K562 (cell line): ENCODE measurements around the gene HEPACAM. TPM values are rescaled to one million over a fixed set of nuclear protein-coding genes. Genes with fewer than 3 reads are reported as not detected.

Experiments
- ATAC-seq: fragments of 200-7000 bp; cut with Tn5 transposase; 3 replicates; pipeline ENCODE4 v1.9.1; 2020; ENCODE audit warnings: moderate library complexity
- BruUV-seq: library from RNA; stranded (reverse); fragments of 400-500 nt; replicated peaks from 2 replicates; lab custom pipeline; 2021; lab: Mats Ljungman, UMichigan
- CTCF ChIA-PET: fragments of 300-600 bp; formaldehyde crosslinking; extraction: SDS; loops from one replicate; lab custom pipeline; 2021; ENCODE audit warnings: low intra/inter-chr PET ratio; lab: Yijun Ruan, JAX
- POLR2A ChIA-PET: fragments of 300-600, 350-650 bp; sonication (Branson Sonifier 250); formaldehyde crosslinking; extraction: SDS; loops from one replicate; lab custom pipeline; 2021; ENCODE audit warnings: antibody characterized with exemption, inconsistent platforms; lab: Yijun Ruan, JAX
- DNase-seq, 4 experiments: peaks; one replicate each; pipeline versions ENCODE4 v3.0.0 to v3.0.0-alpha.2; 2011 to 2018; ENCODE audit warnings: low spot score in 3 of 4, mixed read lengths in 3 of 4; ENCODE audit errors: extremely low read depth in 1 of 4
- FAIRE-seq: peaks from 2 replicates; lab custom pipeline; 2011; peaks lifted over from hg19 to GRCh38; lab: Jason Lieb, UNC
- H2AFZ ChIP-seq: 2 replicates; pipeline ENCODE4 v1.6.0; 2011; ENCODE audit warnings: low read depth, low read length, control low read depth, inconsistent platforms
- H3K27ac ChIP-seq: fragments of 200-600 bp; 3 replicates; pipeline ENCODE4 v1.8.0; 2011; ENCODE audit warnings: low read depth, mild to moderate bottlenecking, control low read depth, inconsistent platforms, low read length, moderate library complexity, mixed read lengths; ENCODE audit errors: extremely low read depth
- H3K27me3 ChIP-seq, 2 experiments: fragments of 300-600 bp in 1 of 2; 2 replicates in 1 of 2; 3 replicates in 1 of 2; pipeline versions ENCODE4 v1.6.0 to v1.8.0; 2011; ENCODE audit warnings: inconsistent platforms in 2 of 2, low read length in 2 of 2, mild to moderate bottlenecking in 1 of 2, mixed read lengths in 1 of 2, moderate library complexity in 1 of 2; ENCODE audit not compliant: control insufficient read depth in 2 of 2, insufficient read depth in 2 of 2
- H3K36me3 ChIP-seq: fragments of 300-600 bp; 3 replicates; pipeline ENCODE4 v1.8.0; 2011; ENCODE audit warnings: mild to moderate bottlenecking, low read length, inconsistent platforms; ENCODE audit not compliant: control insufficient read depth, insufficient read depth
- H3K4me1 ChIP-seq, 2 experiments: fragments of 200-600 bp in 1 of 2; replicated peaks in 1 of 2; 2 replicates in 1 of 2; 3 replicates in 1 of 2; pipeline versions ENCODE4 v1.5.1 to v1.8.0; 2011; ENCODE audit warnings: inconsistent platforms in 2 of 2, low read length in 2 of 2, mild to moderate bottlenecking in 1 of 2, mixed read lengths in 1 of 2, moderate library complexity in 1 of 2; ENCODE audit not compliant: control insufficient read depth in 2 of 2, insufficient read depth in 2 of 2
- H3K4me2 ChIP-seq: 2 replicates; pipeline ENCODE4 v1.6.1; 2011; ENCODE audit warnings: low read length, control low read depth, inconsistent platforms, mixed read lengths; ENCODE audit not compliant: insufficient read depth
- H3K4me3 ChIP-seq: fragments of 200-600 bp; sonication (generic), shearing (Covaris generic); 2 replicates; pipeline ENCODE4 v1.5.1; 2016; ENCODE audit warnings: control low read depth, inconsistent platforms
- H3K79me2 ChIP-seq: fragments of 200-600 bp; 3 replicates; pipeline ENCODE4 v1.8.0; 2011; ENCODE audit warnings: low read length, inconsistent platforms; ENCODE audit not compliant: control insufficient read depth, insufficient read depth
- H3K9ac ChIP-seq, 2 experiments: 2 replicates each; pipeline versions ENCODE4 v1.6.0 to v1.6.1; 2011; ENCODE audit warnings: low read depth in 2 of 2, low read length in 2 of 2, control low read depth in 1 of 2, inconsistent platforms in 1 of 2, mild to moderate bottlenecking in 1 of 2, mixed read lengths in 1 of 2; ENCODE audit not compliant: insufficient read depth in 1 of 2
- H3K9me1 ChIP-seq: one replicate; pipeline ENCODE4 v1.6.0; 2011; ENCODE audit warnings: inconsistent platforms, mild to moderate bottlenecking, low read length, moderate library complexity; ENCODE audit not compliant: control insufficient read depth, insufficient read depth
- H3K9me3 ChIP-seq: replicated peaks from 2 replicates; pipeline ENCODE4 v1.5.1; 2011; ENCODE audit warnings: low read depth, low read length, inconsistent platforms; ENCODE audit not compliant: control insufficient read depth, insufficient read depth
- H4K20me1 ChIP-seq: replicated peaks from 2 replicates; pipeline ENCODE4 v1.6.1; 2011; ENCODE audit warnings: low read length, inconsistent platforms, mixed read lengths; ENCODE audit not compliant: control insufficient read depth, insufficient read depth
- BMI1 ChIP-seq: fragments of 150-350 bp; IDR thresholded peaks from 2 replicates; pipeline ENCODE4 v1.6.1; 2014; ENCODE audit warnings: low read length
- DPF2 ChIP-seq: fragments of 450-650 bp; IDR thresholded peaks from 2 replicates; pipeline ENCODE4 v1.6.1; 2016
- FOXJ3 ChIP-seq: sonication (generic); formaldehyde crosslinking; IDR thresholded peaks from 2 replicates; pipeline ENCODE4 v1.4.0; 2020; ENCODE audit warnings: mild to moderate bottlenecking, missing genetic modification reagents
- GABPA ChIP-seq: fragments of 200-800 bp; sonication (Bioruptor generic); conservative IDR thresholded peaks from 2 replicates; pipeline ENCODE4 v1.6.1; 2016; ENCODE audit warnings: low read depth, missing genetic modification characterization, missing compliant biosample characterization
- LARP7 ChIP-seq: fragments of 450-650 bp; IDR thresholded peaks from 2 replicates; pipeline ENCODE4 v1.6.1; 2016
- MCM7 ChIP-seq, 2 experiments: fragments of 450-650 bp; IDR thresholded peaks; 2 replicates each; pipeline ENCODE4 v1.6.1; 2016 to 2018
- NFYB ChIP-seq: IDR thresholded peaks from 2 replicates; pipeline ENCODE4 v1.6.1; 2011; ENCODE audit warnings: mild to moderate bottlenecking, moderate library complexity; ENCODE audit not compliant: insufficient read length; ENCODE audit errors: extremely low read depth
- PRMT5 ChIP-seq: sonication (generic); formaldehyde crosslinking; IDR thresholded peaks from 2 replicates; pipeline ENCODE4 v1.5.0; 2020; ENCODE audit warnings: missing genetic modification reagents
- PTTG1 ChIP-seq: fragments of 450-650 bp; IDR thresholded peaks from 2 replicates; pipeline ENCODE4 v1.6.1; 2016; ENCODE audit warnings: low read depth, mild to moderate bottlenecking, missing genetic modification characterization, missing compliant biosample characterization
- TAF15 ChIP-seq: fragments of 200-400 bp; formaldehyde crosslinking; IDR thresholded peaks from 2 replicates; pipeline ENCODE4 v1.6.1; 2017; ENCODE audit warnings: mild to moderate bottlenecking, low read depth, low read length, moderate library complexity
- TCF7L2 ChIP-seq: fragments of 150-350 bp; IDR thresholded peaks from 2 replicates; pipeline ENCODE4 v1.6.1; 2016; ENCODE audit warnings: low read depth, mild to moderate bottlenecking, low read length, moderate library complexity
- TSC22D4 ChIP-seq: fragments of 450-650 bp; IDR thresholded peaks from 2 replicates; pipeline ENCODE4 v1.6.1; 2016; ENCODE audit warnings: missing genetic modification characterization, missing biosample characterization, control low read depth
- ZNF23 ChIP-seq: fragments of 250-450 bp; sonication (Bioruptor Pico); IDR thresholded peaks from 2 replicates; pipeline ENCODE4 v1.4.0; 2020; ENCODE audit warnings: mild to moderate bottlenecking
- ZNF696 ChIP-seq: fragments of 250-450 bp; sonication (Bioruptor Pico); conservative IDR thresholded peaks from 2 replicates; pipeline ENCODE4 v1.4.0; 2020; ENCODE audit warnings: mild to moderate bottlenecking, moderate library complexity
- WGBS: fragments of 100-300 bp; shearing (Covaris generic); methylation state at CpG from one replicate; pipeline ENCODE4 v1.1.6; 2016; ENCODE audit warnings: low coverage, mixed read lengths; ENCODE audit not compliant: insufficient coverage; ENCODE audit errors: missing lambda C conversion rate; 5-methylcytosine and 5-hydroxymethylcytosine counted together
- in situ Hi-C: fragments of 300-500 bp; cut with MboI; formaldehyde crosslinking; loops from 4 replicates; pipeline ENCODE4 v1.15.0; 2018; ENCODE audit warnings: inconsistent platforms, mixed read lengths
- intact Hi-C: fragments of 100-400 bp; cut with micrococcal nuclease; formaldehyde crosslinking; loops from 2 replicates; pipeline ENCODE4 v1.14.2; 2022
- polyA plus RNA-seq, 8 experiments: library from polyadenylated mRNA; depleted of rRNA in 4 of 8; stranded (reverse) in 5 of 8; unstranded in 3 of 8; fragments of >200 nt; fragmentation: Nextera tagmentation in 2 of 8; fragmentation: Illumina TruSeq in 1 of 8; extraction: Ambion mirVana in 2 of 8; extraction: Trizol in 1 of 8; gene quantifications; 2 replicates each; pipeline versions ENCODE4 v1.2.1 to v1.2.3, GENCODE V29; 2011 to 2014; ENCODE audit warnings: inconsistent platforms in 1 of 8, missing spikeins in 1 of 8
- total RNA-seq, 7 experiments: library from RNA; depleted of rRNA in 6 of 7; stranded (reverse); fragments of >200 nt in 6 of 7; fragmentation: Illumina TruSeq in 2 of 7; extraction: Trizol in 2 of 7; gene quantifications; 2 replicates each; pipeline versions ENCODE4 v1.2.1 to v1.2.3, GENCODE V29; 2011 to 2021; ENCODE audit warnings: low replicate concordance in 1 of 7
- TF ChIP-seq, protein P1 (sequence below), 2 experiments: fragments of 450-650 bp; conservative IDR thresholded peaks; 2 replicates each; pipeline ENCODE4 v1.6.1; 2017; ENCODE audit warnings: mild to moderate bottlenecking in 2 of 2, moderate library complexity in 2 of 2
- TF ChIP-seq, protein P2 (sequence below): fragments of 450-650 bp; formaldehyde crosslinking; IDR thresholded peaks from 2 replicates; pipeline ENCODE4 v1.4.0; 2020; ENCODE audit warnings: mild to moderate bottlenecking, moderate library complexity
- TF ChIP-seq, protein P3 (sequence below): fragments of 250-450 bp; sonication (Bioruptor Pico); IDR thresholded peaks from 2 replicates; pipeline ENCODE4 v1.5.1; 2021; ENCODE audit warnings: mild to moderate bottlenecking
- TF ChIP-seq, protein P4 (sequence below): sonication (generic); formaldehyde crosslinking; IDR thresholded peaks from 2 replicates; pipeline ENCODE4 v1.9.0; 2022; ENCODE audit warnings: mild to moderate bottlenecking, missing genetic modification reagents

The HEPACAM gene
- total and polyA plus RNA-seq, 9 of the 15 experiments (the other 6 are each of a cell fraction or from before 2014, with no cell fraction given) = not detected

DNA sequence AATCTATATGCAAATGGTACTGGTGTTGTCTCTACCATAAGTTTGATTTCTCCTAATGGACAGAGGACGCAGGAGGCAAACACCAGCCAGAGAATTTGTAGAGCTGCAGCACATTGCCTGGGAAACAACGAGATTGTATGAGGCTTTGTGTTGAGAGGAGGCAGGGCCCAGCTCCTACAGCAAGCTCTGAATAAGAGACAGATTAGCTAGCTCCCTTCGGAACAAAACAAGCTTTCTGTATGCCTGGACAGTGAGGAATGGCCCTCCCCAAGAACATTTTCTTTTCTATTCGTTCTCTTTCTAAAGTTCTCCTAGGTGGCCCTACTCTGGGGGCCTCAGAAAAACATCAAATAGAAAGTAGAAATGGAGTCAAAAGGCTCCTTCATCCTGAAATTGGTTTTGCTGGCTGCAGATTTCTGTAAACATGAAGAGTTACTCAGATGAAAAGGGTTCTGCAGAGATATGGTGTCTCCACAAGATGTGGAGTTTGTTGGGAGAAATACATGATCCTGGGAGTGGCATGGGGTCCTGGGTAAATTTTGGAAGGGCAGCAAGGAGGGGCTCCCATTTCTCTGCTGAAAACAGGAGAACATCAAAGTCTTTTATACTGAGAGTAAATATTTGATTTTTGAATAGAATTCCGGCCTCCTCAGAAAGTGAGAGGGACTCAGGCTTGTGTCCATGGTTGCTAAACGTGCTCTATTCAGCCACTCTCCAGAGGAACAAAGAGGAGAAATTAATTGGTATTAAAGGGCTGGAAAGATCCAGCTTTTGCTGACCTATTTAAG, 6.8 kb upstream of the HEPACAM start (continued):
- TF ChIP-seq, protein P1, sequence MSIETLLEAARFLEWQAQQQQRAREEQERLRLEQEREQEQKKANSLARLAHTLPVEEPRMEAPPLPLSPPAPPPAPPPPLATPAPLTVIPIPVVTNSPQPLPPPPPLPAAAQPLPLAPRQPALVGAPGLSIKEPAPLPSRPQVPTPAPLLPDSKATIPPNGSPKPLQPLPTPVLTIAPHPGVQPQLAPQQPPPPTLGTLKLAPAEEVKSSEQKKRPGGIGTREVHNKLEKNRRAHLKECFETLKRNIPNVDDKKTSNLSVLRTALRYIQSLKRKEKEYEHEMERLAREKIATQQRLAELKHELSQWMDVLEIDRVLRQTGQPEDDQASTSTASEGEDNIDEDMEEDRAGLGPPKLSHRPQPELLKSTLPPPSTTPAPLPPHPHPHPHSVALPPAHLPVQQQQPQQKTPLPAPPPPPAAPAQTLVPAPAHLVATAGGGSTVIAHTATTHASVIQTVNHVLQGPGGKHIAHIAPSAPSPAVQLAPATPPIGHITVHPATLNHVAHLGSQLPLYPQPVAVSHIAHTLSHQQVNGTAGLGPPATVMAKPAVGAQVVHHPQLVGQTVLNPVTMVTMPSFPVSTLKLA (conservative IDR thresholded peaks at IDR 0.05) = no peak
- TF ChIP-seq GABPA (no peak), TCF7L2 (no peak), ZNF696 (CRISPR knock-in tag) (no peak)

DNA sequence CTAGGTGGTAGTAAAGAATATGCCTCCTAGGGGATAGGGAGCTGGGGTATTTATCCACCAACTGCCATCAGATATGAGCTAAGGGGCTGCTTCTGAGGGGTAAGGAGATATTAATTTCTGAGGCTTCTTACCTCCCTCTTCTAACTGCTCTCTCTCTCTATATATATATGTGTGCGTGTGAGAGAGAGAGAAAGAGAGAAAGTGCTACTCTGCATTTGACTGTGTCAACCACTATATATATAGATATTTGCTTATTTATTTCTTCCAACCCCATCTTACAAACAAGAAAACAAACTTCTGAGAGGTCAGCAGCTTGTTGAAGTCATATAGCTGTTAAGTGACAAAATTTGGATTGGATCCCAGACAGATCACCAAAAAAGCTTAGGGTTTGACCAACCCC, 5.9 kb upstream of the HEPACAM start:
- no peaks in the 10 kb centered on the region for H3K36me3 ChIP-seq
- DNase-seq (no peak), FAIRE-seq (no peak), ATAC-seq (no peak)
- intact Hi-C loops = no loop called here
- no peak overlapping the region for H3K27ac ChIP-seq
- H3K9me1 ChIP-seq = no peaks in the 10 kb centered on the region
- no peak overlapping the region for H3K4me3 ChIP-seq
- WGBS = 0% methylated on average over 1 of the region's 1 CpG
- BruUV-seq = no TSS peak
- ChIA-PET POLR2A (no interaction called here), CTCF (no interaction called here)
- no peaks in the 10 kb centered on the region for H3K4me1 ChIP-seq
- H3K79me2 ChIP-seq = no peaks in the 10 kb centered on the region
- H3K4me2 ChIP-seq = no peak overlapping the region
- H3K9ac ChIP-seq = no peak overlapping the region
- in situ Hi-C loops = no loop called here
- H4K20me1 ChIP-seq = no peaks in the 10 kb centered on the region
- no peaks in the 10 kb centered on the region for H3K9me3 ChIP-seq
- H2AFZ ChIP-seq = no peak overlapping the region
- H3K27me3 ChIP-seq = peaks cover 12 to 33% of the 10 kb centered on the region in 2 experiments; a peak in 4 of 5 replicates
- TF ChIP-seq, protein P2, sequence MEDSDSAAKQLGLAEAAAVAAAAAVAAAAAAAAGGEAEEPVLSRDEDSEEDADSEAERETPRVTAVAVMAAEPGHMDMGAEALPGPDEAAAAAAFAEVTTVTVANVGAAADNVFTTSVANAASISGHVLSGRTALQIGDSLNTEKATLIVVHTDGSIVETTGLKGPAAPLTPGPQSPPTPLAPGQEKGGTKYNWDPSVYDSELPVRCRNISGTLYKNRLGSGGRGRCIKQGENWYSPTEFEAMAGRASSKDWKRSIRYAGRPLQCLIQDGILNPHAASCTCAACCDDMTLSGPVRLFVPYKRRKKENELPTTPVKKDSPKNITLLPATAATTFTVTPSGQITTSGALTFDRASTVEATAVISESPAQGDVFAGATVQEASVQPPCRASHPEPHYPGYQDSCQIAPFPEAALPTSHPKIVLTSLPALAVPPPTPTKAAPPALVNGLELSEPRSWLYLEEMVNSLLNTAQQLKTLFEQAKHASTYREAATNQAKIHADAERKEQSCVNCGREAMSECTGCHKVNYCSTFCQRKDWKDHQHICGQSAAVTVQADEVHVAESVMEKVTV = no peak
- TF ChIP-seq, protein P3, sequence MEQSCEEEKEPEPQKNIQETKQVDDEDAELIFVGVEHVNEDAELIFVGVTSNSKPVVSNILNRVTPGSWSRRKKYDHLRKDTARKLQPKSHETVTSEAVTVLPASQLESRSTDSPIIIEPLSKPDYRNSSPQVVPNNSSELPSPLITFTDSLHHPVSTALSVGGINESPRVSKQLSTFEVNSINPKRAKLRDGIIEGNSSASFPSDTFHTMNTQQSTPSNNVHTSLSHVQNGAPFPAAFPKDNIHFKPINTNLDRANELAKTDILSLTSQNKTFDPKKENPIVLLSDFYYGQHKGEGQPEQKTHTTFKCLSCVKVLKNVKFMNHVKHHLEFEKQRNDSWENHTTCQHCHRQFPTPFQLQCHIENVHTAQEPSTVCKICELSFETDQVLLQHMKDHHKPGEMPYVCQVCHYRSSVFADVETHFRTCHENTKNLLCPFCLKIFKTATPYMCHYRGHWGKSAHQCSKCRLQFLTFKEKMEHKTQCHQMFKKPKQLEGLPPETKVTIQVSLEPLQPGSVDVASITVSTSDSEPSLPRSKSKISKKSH (CRISPR knock-in tag) = no peak
- no peak for TF ChIP-seq DPF2
- no peak for TF ChIP-seq TAF15
- no peak for TF ChIP-seq LARP7
- no peak for TF ChIP-seq PRMT5 (CRISPR knock-in tag)
- no peak for TF ChIP-seq BMI1
- TF ChIP-seq ZNF23 = no peak
- TF ChIP-seq NFYB = no peak
- no peak for TF ChIP-seq PTTG1 (tag)
- TF ChIP-seq MCM7 (IDR thresholded peaks at IDR 0.05) = no peak
- TF ChIP-seq, protein P4, sequence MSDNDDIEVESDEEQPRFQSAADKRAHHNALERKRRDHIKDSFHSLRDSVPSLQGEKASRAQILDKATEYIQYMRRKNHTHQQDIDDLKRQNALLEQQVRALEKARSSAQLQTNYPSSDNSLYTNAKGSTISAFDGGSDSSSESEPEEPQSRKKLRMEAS (CRISPR knock-in tag) = no peak
- no peak for TF ChIP-seq FOXJ3
- no peak for TF ChIP-seq TSC22D4
